Urinary bladder (tissue), 4 donors: ENCODE results near the gene B3GALT6. TPM values are rescaled to one million over a fixed set of nuclear protein-coding genes. Genes with fewer than 3 reads are reported as not detected.

ENCODE experiments used
- DNase-seq: peaks from one replicate; pipeline ENCODE4 v3.0.0-alpha.2; 2015; ENCODE audit errors: extremely low spot score
- H3K27ac ChIP-seq: one replicate; pipeline ENCODE4 v1.5.1; 2013; ENCODE audit warnings: low read depth, mild to moderate bottlenecking, moderate library complexity
- H3K36me3 ChIP-seq: one replicate; pipeline ENCODE4 v1.6.1; 2013; ENCODE audit warnings: mild to moderate bottlenecking, moderate library complexity; ENCODE audit not compliant: insufficient read depth
- H3K4me1 ChIP-seq: one replicate; pipeline ENCODE4 v1.6.1; 2013; ENCODE audit warnings: mild to moderate bottlenecking, moderate library complexity; ENCODE audit not compliant: insufficient read depth
- H3K4me3 ChIP-seq: one replicate; pipeline ENCODE4 v1.5.1; 2013; ENCODE audit warnings: low read depth, low read length
- WGBS: extraction: QIAGEN DNeasy Blood & Tissue Kit; methylation state at CpG from one replicate; pipeline ENCODE4 v1.1.7; 2013; 5-methylcytosine and 5-hydroxymethylcytosine counted together
- polyA plus RNA-seq: library from polyadenylated mRNA; stranded (reverse); fragments of 200-250 nt; gene quantifications from one replicate; pipeline ENCODE4 v1.2.3, GENCODE V29; 2013
- total RNA-seq: library from RNA; depleted of rRNA; stranded (reverse); fragments of >200 nt; gene quantifications from one replicate; pipeline ENCODE4 v1.2.3, GENCODE V29; 2014
- donor health status: healthy with polysubstance abuse.
- donor health status: healthy.

B3GALT6 gene
- total and polyA plus RNA-seq, 2 donors, result 8.8 to 15.2 TPM

DNA sequence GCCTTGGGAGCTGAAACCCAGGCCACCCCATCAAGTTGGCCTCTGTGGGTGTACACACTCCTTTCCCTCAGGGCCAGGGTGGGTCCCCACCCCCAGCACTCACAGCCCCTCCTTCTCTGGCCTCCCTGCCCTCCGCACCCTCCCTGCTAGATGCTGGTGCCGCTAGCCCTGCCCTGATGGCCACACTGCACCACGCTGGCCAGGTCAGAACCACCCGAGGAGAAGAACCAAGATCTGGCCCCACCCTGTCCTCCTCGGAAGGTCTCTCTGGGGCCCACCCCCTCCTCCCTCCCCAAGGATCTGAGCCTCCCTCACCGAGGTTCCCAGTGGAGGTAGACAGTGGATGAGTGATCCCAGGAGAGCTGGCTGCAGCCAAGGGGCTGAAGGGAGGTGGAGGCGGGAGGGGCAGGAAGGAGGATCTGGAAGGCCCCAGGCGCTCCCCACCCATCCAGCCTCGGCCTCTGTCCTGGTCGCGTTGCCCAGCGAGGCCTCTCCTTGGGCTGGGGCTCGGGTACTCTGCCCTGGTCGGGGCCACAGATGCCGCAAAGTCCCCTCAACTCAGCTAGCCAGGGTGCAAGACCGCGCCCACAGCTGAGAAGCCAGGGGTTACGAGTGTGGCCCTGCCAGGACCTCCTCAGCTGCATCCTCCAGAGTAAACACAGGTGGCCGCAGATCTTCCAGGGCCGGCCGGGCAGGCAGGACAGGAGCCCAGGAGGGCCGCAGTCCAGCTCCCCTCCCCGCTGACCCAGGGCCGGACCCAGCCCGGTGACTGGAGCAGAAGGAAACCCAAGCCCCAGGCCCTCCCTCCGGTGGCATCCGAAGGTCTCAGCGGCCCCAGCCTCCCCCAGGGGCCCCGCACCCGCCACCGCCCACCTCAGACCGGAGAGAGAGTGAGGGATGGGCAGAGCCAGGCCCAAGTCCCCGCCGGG, 5.2 kb downstream of the B3GALT6 start:
- no peaks in the 10 kb centered on the region for H3K4me1 ChIP-seq
- WGBS, result 30% methylated on average over 34 of the region's 34 CpGs
- no peak overlapping the region for H3K4me3 ChIP-seq
- no peaks in the 10 kb centered on the region for H3K36me3 ChIP-seq
- H3K27ac ChIP-seq, result no peak overlapping the region
- DNase-seq, result no peak

- Histone ChIP-seq H3K27ac (no peak overlapping the region), H3K4me1 (no peaks in the 10 kb centered on the region), H3K36me3 (no peaks in the 10 kb centered on the region), H3K4me3 (no peak overlapping the region)
- 51% methylated on average over 48 of the region's 48 CpGs for WGBS
- no peak for DNase-seq
Observed at GRCh38 chr1:1237874-1238701, 6.1 kb downstream of the B3GALT6 start.

DNA sequence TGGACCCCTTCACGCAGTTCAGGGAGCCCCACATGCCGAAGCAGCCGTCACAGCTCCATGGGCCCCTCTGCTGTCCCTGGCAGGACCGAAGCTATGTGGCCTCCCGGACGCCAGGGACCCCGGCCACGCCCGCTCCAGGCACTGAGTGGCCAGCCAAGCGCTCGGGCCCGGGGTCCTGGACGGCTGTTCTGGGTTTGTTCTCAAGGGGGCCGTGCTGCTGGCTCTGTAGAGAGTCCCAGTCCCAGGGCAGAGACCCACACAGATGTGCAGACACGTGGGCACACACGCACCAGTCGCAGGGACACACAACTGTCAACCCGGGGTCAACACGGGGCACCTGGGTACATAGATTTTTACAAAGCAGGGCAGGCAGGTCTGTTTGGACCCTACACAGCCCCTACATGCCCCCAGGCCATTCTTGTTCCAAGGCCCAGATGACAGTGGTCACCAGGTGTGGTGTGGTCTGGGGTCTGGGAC, 6.7 kb downstream of the B3GALT6 start:
- H3K27ac ChIP-seq, result no peak overlapping the region
- WGBS, result 65% methylated on average over 19 of the region's 19 CpGs

DNA sequence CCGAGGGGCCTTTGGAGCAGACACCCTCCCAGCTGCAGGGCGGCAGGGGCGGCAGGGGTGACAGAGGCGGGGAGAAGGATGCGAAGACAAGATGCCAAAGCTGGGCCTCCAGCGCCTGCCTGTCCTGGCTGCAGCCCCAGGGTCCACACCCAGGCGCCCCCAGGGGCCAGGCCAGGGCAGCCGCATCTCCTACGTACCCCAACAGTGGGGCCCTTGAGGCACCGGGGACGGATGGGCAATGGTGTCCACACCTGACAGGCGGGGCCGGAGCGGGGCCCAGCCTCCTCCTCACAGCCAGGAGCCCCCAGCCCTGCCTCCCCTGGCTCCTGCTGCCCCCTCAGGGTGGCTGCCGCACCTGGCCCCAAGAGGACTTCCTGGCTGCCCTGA, 7.2 kb downstream of the B3GALT6 start:
- Histone ChIP-seq H3K4me3 (no peak overlapping the region), H3K4me1 (no peaks in the 10 kb centered on the region), H3K27ac (no peak overlapping the region), H3K36me3 (no peaks in the 10 kb centered on the region)
- no peak for DNase-seq
- 54% methylated on average over 15 of the region's 15 CpGs for WGBS

More for the DNA sequence above, 6.7 kb downstream of the B3GALT6 start:
- no peaks in the 10 kb centered on the region for H3K4me1 ChIP-seq
- H3K36me3 ChIP-seq, result no peaks in the 10 kb centered on the region
- no peak for DNase-seq
- H3K4me3 ChIP-seq, result no peak overlapping the region

GRCh38 chr1:1239614-1240347, 7.7 kb downstream of the B3GALT6 start:
- Histone ChIP-seq H3K4me1 (no peaks in the 10 kb centered on the region), H3K4me3 (no peak overlapping the region), H3K36me3 (no peaks in the 10 kb centered on the region), H3K27ac (no peak overlapping the region)
- no peak for DNase-seq
- WGBS, result 32% methylated on average over 30 of the region's 30 CpGs

DNA sequence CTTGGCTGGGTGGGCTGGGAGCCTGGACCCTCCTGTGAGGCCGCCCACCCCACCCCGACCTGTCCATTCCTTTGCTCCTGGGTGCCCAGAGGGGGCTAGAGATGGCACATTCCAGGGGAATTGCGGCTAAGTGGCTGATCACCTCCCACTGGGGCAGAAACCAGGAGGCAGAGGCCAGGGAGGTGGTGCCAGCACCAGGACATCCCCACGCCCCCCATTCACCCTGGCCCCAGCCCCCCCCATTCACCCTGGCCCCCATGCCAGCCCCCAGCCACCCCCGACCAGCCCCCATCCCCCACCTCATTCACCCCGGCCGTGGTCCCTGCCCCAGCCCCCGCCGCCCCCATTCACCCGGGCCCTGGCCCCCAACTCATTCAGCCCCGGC, 8.3 kb downstream of the B3GALT6 start:
- Histone ChIP-seq H3K4me1 (no peaks in the 10 kb centered on the region), H3K27ac (no peak overlapping the region), H3K4me3 (no peak overlapping the region), H3K36me3 (no peaks in the 10 kb centered on the region)
- WGBS, result 57% methylated on average over 11 of the region's 11 CpGs
- no peak for DNase-seq

- Histone ChIP-seq H3K27ac (no peak overlapping the region), H3K4me1 (no peaks in the 10 kb centered on the region), H3K36me3 (no peaks in the 10 kb centered on the region), H3K4me3 (no peak overlapping the region)
- DNase-seq, result no peak
- WGBS, result 53% methylated on average over 23 of the region's 23 CpGs
Observed at GRCh38 chr1:1240822-1241587, 9.0 kb downstream of the B3GALT6 start.

DNA sequence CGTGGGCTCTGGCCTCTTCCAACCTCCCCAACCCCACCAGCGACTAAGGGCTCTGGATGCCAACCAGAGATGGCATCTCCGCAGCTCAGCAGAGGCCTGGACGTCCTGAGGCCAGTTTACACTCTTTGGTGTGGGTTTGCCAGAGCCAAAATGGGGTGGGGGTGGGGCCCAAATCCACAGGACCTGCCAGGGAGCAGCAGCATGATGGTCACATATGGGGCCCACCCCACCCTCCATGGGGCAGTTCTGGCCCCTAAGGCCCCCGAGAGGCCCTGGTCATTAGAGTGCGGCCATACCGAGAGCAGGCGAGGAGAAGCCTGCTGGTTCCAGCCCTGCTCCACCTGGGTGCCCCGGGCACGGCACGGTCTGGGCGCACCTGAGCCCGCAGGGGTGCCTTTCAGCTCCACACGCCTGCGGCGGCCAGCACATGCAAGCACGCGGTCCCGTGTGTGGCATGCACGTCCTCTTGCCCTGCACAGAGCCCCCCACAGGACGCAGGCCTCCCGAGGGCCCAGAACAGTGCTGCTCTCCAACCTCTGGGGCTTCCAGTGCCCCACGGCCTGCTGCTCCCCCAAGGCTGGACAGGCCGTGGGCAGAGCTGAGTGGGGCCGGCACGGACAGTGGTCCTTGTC, 9.7 kb downstream of the B3GALT6 start:
- Histone ChIP-seq H3K27ac (no peak overlapping the region), H3K4me1 (no peaks in the 10 kb centered on the region), H3K4me3 (no peak overlapping the region), H3K36me3 (no peaks in the 10 kb centered on the region)
- no peak for DNase-seq
- 88% methylated on average over 26 of the region's 26 CpGs for WGBS

DNA sequence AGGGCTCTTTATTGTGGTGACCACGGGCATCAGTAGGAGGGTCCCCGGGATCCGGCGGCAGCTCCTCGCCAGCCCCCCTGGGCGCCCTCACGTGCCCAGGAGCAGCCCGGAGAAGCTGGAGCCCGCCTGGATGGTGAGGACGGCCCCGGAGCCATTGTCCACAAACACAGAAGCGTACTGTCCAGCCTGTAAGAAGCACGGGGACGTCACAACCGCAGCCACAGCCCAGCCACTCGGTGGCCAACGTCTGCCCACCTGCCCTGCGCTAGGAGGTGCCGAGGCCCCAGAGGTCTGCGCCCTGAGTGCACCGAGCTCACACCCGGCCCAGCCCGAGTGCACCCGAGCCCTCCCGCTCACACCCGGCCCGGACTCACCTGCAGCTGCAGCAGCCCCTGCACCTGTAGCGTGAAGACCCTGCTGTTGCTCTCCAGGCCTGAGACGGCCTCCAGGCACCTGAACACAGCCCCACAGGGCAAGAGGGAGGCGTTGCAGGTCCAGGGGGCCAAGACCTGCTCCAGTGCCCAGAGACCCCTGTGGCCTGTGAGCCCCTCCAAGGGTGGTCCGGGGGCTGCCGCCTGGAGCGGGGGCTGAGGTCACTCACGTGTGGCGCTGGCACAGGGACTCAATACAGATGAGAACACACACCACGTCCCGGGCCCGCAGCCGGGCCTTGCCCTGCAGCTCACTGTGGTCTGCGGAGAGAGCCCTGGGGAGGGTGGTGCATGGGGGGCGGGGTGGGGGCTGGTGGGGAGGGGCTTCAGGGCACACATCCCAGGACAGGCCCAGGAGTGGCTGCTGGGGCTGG, 10.6 kb downstream of the B3GALT6 start:
- Histone ChIP-seq H3K36me3 (no peaks in the 10 kb centered on the region), H3K4me3 (no peak overlapping the region), H3K27ac (no peak overlapping the region), H3K4me1 (no peaks in the 10 kb centered on the region)
- WGBS, result 87% methylated on average over 41 of the region's 41 CpGs
- no peak for DNase-seq

DNA sequence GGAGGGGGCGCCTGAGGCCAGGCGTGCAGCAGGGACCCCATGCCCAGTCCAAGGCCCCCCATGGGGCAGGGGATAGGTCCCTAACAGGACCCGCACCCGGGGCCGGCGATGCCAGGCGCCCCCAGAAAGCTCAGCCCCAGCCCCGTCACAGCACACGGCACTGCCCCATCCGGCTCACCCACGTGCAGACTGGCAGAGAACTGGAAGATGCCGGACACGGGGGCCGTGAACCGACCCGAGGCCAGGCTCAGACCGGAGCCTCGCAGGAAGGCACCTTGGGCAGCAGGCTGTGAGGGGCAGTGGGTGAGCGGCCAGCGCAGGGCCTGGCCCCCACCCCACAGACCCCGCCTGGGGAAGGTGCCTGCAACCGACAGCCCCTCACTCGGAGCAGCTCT, 11.2 kb downstream of the B3GALT6 start:
- 90% methylated on average over 23 of the region's 23 CpGs for WGBS
- no peak for DNase-seq
- Histone ChIP-seq H3K36me3 (no peaks in the 10 kb centered on the region), H3K4me1 (no peaks in the 10 kb centered on the region), H3K27ac (no peak overlapping the region), H3K4me3 (no peak overlapping the region)

DNA sequence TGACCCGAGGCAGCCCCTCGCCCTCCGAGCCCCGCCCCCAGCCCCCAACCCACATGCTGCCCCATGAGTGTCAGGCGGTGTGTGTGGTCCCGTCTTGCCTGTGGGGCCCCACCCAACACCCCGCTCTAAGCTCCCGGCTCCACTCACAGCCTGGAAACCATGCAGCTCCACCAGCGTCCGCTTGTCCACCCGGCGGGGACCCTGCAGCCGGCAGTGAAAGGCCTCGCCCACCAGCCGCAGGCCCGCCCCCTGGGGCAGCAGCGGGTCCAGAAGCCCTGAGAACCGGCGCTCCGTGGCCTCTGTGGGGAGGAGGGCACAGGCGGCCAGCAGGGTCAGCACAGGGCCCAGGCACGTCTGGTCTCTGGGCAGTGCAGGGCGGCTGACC, 11.8 kb downstream of the B3GALT6 start:
- 43% methylated on average over 23 of the region's 23 CpGs for WGBS
- H3K4me3 ChIP-seq, result no peak overlapping the region
- no peaks in the 10 kb centered on the region for H3K36me3 ChIP-seq
- no peak overlapping the region for H3K27ac ChIP-seq
- no peak for DNase-seq
- H3K4me1 ChIP-seq, result no peaks in the 10 kb centered on the region
